ENCODE data around the gene LRIG3. TPM values are rescaled to one million over a fixed set of nuclear protein-coding genes. Genes with fewer than 3 reads are reported as not detected.

LRIG3 gene
- total and polyA plus RNA-seq, 2 of the 4 experiments (the other 2 are of a cell fraction) = 26.4 to 71.2 TPM

GRCh38 chr12:58884916-58885315, 35.4 kb downstream of the LRIG3 start:
- no CpG with 5 or more reads among the region's 4 CpGs for WGBS, 2 experiments (ENCODE audit: extremely low coverage in 2 of 2, insufficient read length in 1 of 2)
- no peak overlapping the region for H3K23ac ChIP-seq (ENCODE audit: low read depth, low read length)
- H2BK20ac ChIP-seq (ENCODE audit: low read depth, low read length) = no peak overlapping the region
- POLR2A ChIA-PET (ENCODE audit: unreplicated experiment) = no interaction called here
- no peak overlapping the region for H3K4ac ChIP-seq (ENCODE audit: low read depth, low read length)
- H3K27ac ChIP-seq (ENCODE audit: insufficient read depth, low read length) = no peak overlapping the region
- no peaks in the 10 kb centered on the region for H3K9me3 ChIP-seq (ENCODE audit: control insufficient read depth, insufficient read depth, low read length)
- no peaks in the 10 kb centered on the region for H4K20me1 ChIP-seq (ENCODE audit: insufficient read depth, low read length)
- H4K91ac ChIP-seq (ENCODE audit: insufficient read depth, low read depth, low read length) = no peak overlapping the region
- intact Hi-C loops (cut with micrococcal nuclease) = loop anchor here (10.0 kb wide), 1 partner anchor 470 kb away; no protein-coding TSS in a partner anchor
- TF ChIP-seq SMC3 (IDR thresholded peaks at IDR 0.05; ENCODE audit: low read depth, low read length) = no peak
- TF ChIP-seq ELK1 (IDR thresholded peaks at IDR 0.05; ENCODE audit: borderline replicate concordance, low read depth, low read length) = no peak
- no peak for TF ChIP-seq BHLHE40 (IDR thresholded peaks at IDR 0.05; ENCODE audit: low read depth, low read length)
- TF ChIP-seq RCOR1 (IDR thresholded peaks at IDR 0.05; ENCODE audit: insufficient replicate concordance, low read length) = no peak
- TF ChIP-seq MXI1 (IDR thresholded peaks at IDR 0.05; ENCODE audit: borderline replicate concordance, low read depth, low read length) = no peak
- TF ChIP-seq MAZ (IDR thresholded peaks at IDR 0.05; ENCODE audit: borderline replicate concordance, low read depth, low read length) = no peak
- no peak for TF ChIP-seq CEBPB (IDR thresholded peaks at IDR 0.05; ENCODE audit: low read depth, low read length)
- TF ChIP-seq MAFK (IDR thresholded peaks at IDR 0.05; ENCODE audit: low read depth, low read length) = no peak
- TF ChIP-seq, protein P1, sequence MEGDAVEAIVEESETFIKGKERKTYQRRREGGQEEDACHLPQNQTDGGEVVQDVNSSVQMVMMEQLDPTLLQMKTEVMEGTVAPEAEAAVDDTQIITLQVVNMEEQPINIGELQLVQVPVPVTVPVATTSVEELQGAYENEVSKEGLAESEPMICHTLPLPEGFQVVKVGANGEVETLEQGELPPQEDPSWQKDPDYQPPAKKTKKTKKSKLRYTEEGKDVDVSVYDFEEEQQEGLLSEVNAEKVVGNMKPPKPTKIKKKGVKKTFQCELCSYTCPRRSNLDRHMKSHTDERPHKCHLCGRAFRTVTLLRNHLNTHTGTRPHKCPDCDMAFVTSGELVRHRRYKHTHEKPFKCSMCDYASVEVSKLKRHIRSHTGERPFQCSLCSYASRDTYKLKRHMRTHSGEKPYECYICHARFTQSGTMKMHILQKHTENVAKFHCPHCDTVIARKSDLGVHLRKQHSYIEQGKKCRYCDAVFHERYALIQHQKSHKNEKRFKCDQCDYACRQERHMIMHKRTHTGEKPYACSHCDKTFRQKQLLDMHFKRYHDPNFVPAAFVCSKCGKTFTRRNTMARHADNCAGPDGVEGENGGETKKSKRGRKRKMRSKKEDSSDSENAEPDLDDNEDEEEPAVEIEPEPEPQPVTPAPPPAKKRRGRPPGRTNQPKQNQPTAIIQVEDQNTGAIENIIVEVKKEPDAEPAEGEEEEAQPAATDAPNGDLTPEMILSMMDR (conservative IDR thresholded peaks at IDR 0.05; ENCODE audit: low read depth, low read length) = no peak
- no peak for TF ChIP-seq POLR2A (IDR thresholded peaks at IDR 0.05; ENCODE audit: low read depth, low read length)
- TF ChIP-seq RAD21 (IDR thresholded peaks at IDR 0.05; ENCODE audit: low read length) = no peak
- TF ChIP-seq NFE2L2 (IDR thresholded peaks at IDR 0.05; ENCODE audit: low read depth, low read length) = no peak
- no peak overlapping the region for H2AFZ ChIP-seq (replicated peaks; ENCODE audit: low read length, poor library complexity)
- no peak overlapping the region for H3K9ac ChIP-seq (ENCODE audit: low read depth, low read length)
- no peak overlapping the region for H2AK9ac ChIP-seq (replicated peaks; ENCODE audit: low read depth, low read length, poor library complexity)
- no peak overlapping the region for H3K18ac ChIP-seq (ENCODE audit: low read depth, low read length)
- no peak overlapping the region for H2AK5ac ChIP-seq (ENCODE audit: low read depth, low read length)
- no peaks in the 10 kb centered on the region for H3K27me3 ChIP-seq (ENCODE audit: control insufficient read depth, insufficient read depth, low read length)
- DNase-seq (no peak), ATAC-seq (ENCODE audit: low read depth) (no peak)
- H3K56ac ChIP-seq (ENCODE audit: extremely low read depth, insufficient read depth, low read length) = no peak overlapping the region
- H3K9me1 ChIP-seq (ENCODE audit: insufficient read depth, low read length) = no peaks in the 10 kb centered on the region
- H2BK15ac ChIP-seq (ENCODE audit: low read depth, low read length) = no peak overlapping the region
- in situ Hi-C loops (cut with MboI; ENCODE audit: low sequenced_read_pairs) = loop anchor here (10.0 to 25.0 kb wide), 2 partner anchors 340 to 898 kb away; no protein-coding TSS in a partner anchor
- no peak overlapping the region for H3K14ac ChIP-seq (replicated peaks; ENCODE audit: low read depth, low read length)
- H4K5ac ChIP-seq (ENCODE audit: low read depth, low read length) = no peak overlapping the region
- H3K4me2 ChIP-seq (ENCODE audit: low read depth, low read length) = no peak overlapping the region
- peaks cover 2% of the 10 kb centered on the region; the same call in 1 of the 2 replicates for H3K4me1 ChIP-seq (ENCODE audit: control insufficient read depth, insufficient read depth, low read length)
- dilution Hi-C loops (cut with HindIII; ENCODE audit: low sequenced_read_pairs, unreplicated experiment) = no loop called here
- H2BK120ac ChIP-seq (ENCODE audit: low read depth, low read length) = no peak overlapping the region
- H4K8ac ChIP-seq (ENCODE audit: low read depth in 2 of 2, low read length in 2 of 2) = no peak overlapping the region
- CTCF ChIA-PET = interaction anchor here (0.7 to 1.1 kb wide), 3 partner anchors 27 to 344 kb away, joined by 3 to 4 read pairs (median 3); no protein-coding TSS in a partner anchor
- peaks cover 6 to 10% of the 10 kb centered on the region in 2 experiments; a peak in 1 of 4 replicates for H3K79me1 ChIP-seq (ENCODE audit: low read depth in 1 of 2, low read length in 2 of 2)
- no peak overlapping the region for H2BK5ac ChIP-seq (ENCODE audit: low read depth, low read length, poor library complexity, severe bottlenecking)
- no peak overlapping the region for H3K4me3 ChIP-seq (ENCODE audit: insufficient read depth, low read depth, low read length)
- H3K36me3 ChIP-seq (ENCODE audit: control insufficient read depth, insufficient read depth, low read length) = peaks cover 49% of the 10 kb centered on the region
- no TSS peak for BruUV-seq (replicated peaks)
